ENCODE results near the gene RBBP4. TPM values are rescaled to one million over a fixed set of nuclear protein-coding genes. Genes with fewer than 3 reads are reported as not detected.

The RBBP4 gene
- total RNA-seq, 1 donor from 2014 or later: 241 TPM

- no peaks in the 10 kb centered on the region for H3K9me3 Mint-ChIP-seq
- TF ChIP-seq, protein P1, sequence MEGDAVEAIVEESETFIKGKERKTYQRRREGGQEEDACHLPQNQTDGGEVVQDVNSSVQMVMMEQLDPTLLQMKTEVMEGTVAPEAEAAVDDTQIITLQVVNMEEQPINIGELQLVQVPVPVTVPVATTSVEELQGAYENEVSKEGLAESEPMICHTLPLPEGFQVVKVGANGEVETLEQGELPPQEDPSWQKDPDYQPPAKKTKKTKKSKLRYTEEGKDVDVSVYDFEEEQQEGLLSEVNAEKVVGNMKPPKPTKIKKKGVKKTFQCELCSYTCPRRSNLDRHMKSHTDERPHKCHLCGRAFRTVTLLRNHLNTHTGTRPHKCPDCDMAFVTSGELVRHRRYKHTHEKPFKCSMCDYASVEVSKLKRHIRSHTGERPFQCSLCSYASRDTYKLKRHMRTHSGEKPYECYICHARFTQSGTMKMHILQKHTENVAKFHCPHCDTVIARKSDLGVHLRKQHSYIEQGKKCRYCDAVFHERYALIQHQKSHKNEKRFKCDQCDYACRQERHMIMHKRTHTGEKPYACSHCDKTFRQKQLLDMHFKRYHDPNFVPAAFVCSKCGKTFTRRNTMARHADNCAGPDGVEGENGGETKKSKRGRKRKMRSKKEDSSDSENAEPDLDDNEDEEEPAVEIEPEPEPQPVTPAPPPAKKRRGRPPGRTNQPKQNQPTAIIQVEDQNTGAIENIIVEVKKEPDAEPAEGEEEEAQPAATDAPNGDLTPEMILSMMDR (IDR thresholded peaks at IDR 0.05): no peak
- no peaks in the 10 kb centered on the region for H3K27me3 Mint-ChIP-seq
- no peak for ATAC-seq (ENCODE audit: low read depth)
- POLR2A ChIA-PET: no interaction called here
- CTCF ChIA-PET: no interaction called here
- no peaks in the 10 kb centered on the region for H3K4me1 Mint-ChIP-seq
- no peak overlapping the region for H3K27ac Mint-ChIP-seq
- DNase-seq: no peak
- peaks cover 70% of the 10 kb centered on the region for H3K36me3 Mint-ChIP-seq (ENCODE audit: low read depth)
- intact Hi-C loops (cut with micrococcal nuclease): no loop called here
- no peak overlapping the region for H3K4me3 Mint-ChIP-seq
Measured at GRCh38 chr1:32684167-32684811, 33.3 kb downstream of the RBBP4 start.

- H3K4me1 Mint-ChIP-seq: no peaks in the 10 kb centered on the region
- TF ChIP-seq, protein P1 (IDR thresholded peaks at IDR 0.05): no peak
- intact Hi-C loops (cut with micrococcal nuclease): no loop called here
- DNase-seq (no peak), ATAC-seq (ENCODE audit: low read depth) (no peak)
- ChIA-PET POLR2A (no interaction called here), CTCF (no interaction called here)
- no peak overlapping the region for H3K4me3 Mint-ChIP-seq
- H3K36me3 Mint-ChIP-seq (ENCODE audit: low read depth): peaks cover 60% of the 10 kb centered on the region
- no peaks in the 10 kb centered on the region for H3K9me3 Mint-ChIP-seq
- H3K27ac Mint-ChIP-seq: no peak overlapping the region
- no peaks in the 10 kb centered on the region for H3K27me3 Mint-ChIP-seq
Measured at GRCh38 chr1:32685498-32685897, 34.5 kb downstream of the RBBP4 start.

GRCh38 chr1:32686387-32686786 lies 35.4 kb downstream of the RBBP4 start:
- intact Hi-C loops (cut with micrococcal nuclease): no loop called here
- H3K9me3 Mint-ChIP-seq: no peaks in the 10 kb centered on the region
- H3K27ac Mint-ChIP-seq: no peak overlapping the region
- ChIA-PET POLR2A (no interaction called here), CTCF (no interaction called here)
- no peak overlapping the region for H3K4me3 Mint-ChIP-seq
- DNase-seq (no peak), ATAC-seq (ENCODE audit: low read depth) (no peak)
- TF ChIP-seq, protein P1 (IDR thresholded peaks at IDR 0.05): no peak
- H3K36me3 Mint-ChIP-seq (ENCODE audit: low read depth): peaks cover 51% of the 10 kb centered on the region
- no peaks in the 10 kb centered on the region for H3K4me1 Mint-ChIP-seq
- no peaks in the 10 kb centered on the region for H3K27me3 Mint-ChIP-seq

- no peak overlapping the region for H3K27ac Mint-ChIP-seq
Measured at GRCh38 chr1:32693455-32694174, 42.6 kb downstream of the RBBP4 start.

More at GRCh38 chr1:32693455-32694174, 42.6 kb downstream of the RBBP4 start:
- Mint-ChIP-seq H3K9me3 (no peaks in the 10 kb centered on the region), H3K4me3 (no peak overlapping the region), H3K36me3 (ENCODE audit: low read depth) (no peaks in the 10 kb centered on the region), H3K27me3 (no peaks in the 10 kb centered on the region), H3K4me1 (peaks cover 2% of the 10 kb centered on the region)
- DNase-seq (no peak), ATAC-seq (ENCODE audit: low read depth) (no peak)
- TF ChIP-seq, protein P1 (IDR thresholded peaks at IDR 0.05): no peak
- CTCF ChIA-PET: no interaction called here
- intact Hi-C loops (cut with micrococcal nuclease): no loop called here
- POLR2A ChIA-PET: interaction anchor here (0.6 kb wide), 1 partner anchor 393 kb away, joined by 3 read pairs; no protein-coding TSS in a partner anchor

Data from activated B cell treated with CpG ODN at 0.5 μM for 24 hours (primary cell).